Measurements from ENCODE around the gene FAIM.
A peak's percentile ranks its signal among the peaks of the same experiment; 100 is the strongest.
"Not testable (repeated sequence)": the region's sequence is repeated elsewhere in the genome, so short reads cannot be mapped to it uniquely, and the experiment has no call there.

The FAIM gene, protein sequence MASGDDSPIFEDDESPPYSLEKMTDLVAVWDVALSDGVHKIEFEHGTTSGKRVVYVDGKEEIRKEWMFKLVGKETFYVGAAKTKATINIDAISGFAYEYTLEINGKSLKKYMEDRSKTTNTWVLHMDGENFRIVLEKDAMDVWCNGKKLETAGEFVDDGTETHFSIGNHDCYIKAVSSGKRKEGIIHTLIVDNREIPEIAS

DNA sequence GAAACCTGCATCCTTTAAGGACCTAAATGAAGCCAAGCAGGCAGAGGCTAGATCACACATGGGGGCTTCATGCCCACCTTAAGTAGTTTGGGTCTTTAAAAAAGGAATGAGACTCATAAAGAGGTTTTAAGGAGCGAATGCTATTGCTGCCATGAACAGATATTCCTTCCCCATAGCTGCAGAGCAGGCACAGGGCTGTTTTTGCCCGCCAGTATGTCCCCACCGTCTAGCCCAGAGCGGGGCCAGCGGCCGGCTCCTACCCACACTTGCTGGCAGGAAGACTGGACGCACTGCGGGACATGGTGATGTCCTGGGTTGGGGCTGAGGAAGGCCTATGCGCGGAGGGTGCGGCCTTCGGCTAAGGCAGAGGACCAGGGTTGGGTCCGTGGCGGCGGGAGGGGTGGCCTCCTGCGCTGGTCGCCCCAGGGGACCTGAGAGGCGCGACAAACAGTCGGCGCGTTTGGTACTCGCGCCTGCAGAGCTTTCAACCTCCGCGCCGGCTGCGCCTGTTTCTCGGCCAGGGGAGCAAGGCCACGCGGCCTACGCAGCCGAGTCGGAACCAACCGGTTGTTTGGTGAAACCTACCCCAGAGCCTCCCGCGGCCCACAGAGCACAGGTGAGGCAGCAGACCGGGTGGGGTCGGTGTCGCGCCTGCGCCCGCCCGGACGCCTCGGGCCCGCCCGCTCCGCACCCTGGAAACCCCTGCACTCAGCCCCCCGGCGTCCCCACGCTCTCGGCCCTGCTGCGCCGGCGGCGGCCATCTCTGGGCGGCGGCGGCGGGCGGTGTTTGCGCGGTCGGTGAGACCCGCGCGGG lies at the start of gene FAIM:
FAIM (plus strand) TSS at position 450 of the 814 bp plus-strand sequence. CDS start 10,956 bp downstream, outside the sequence.
- DNase-seq (ENCODE audit: low read depth in 3 of 3, low spot score in 1 of 3): peak in 2 of 3 donors; percentile 38 to 48

DNA sequence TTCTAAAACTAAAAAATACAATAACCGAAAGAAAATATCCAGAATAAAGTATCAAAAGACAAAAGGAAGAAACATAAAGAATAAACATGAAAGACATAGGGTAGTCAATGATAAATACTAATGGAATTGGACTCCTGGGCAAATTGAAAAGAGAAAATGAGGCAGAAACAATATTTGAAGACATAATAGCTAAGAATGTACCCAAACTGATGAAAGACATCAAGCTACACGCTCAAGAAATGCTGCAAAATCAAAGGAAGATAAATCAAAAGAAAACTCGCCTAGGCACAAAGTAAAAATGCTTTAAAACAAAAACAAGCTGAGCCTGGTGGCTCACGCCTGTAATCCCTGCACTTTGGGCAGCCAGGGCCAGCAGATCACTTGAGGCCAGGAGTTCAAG lies 49.4 kb upstream of the FAIM start:
- no peak for DNase-seq (ENCODE audit: low read depth in 3 of 3, low spot score in 1 of 3)

DNA sequence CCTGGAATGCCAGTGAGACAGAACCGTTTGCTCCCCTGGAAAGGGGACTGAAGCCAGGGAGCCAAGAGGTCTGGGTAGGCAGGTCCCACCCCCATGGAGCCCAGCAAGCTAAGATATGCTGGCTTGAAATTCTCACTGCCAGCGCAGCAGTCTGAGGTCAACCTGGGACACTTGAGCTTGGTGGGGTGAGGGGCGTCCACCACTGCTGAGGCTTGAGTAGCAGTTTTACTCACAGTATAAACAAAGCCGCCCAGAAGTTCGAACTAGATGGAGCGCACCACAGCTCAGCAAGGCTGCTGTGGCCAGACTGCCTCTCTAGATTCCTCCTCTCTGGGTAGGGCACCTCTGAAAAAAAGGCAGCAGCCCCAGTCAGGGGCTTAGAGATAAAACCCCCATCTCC lies 48.1 kb upstream of the FAIM start:
- DNase-seq (ENCODE audit: low read depth in 3 of 3, low spot score in 1 of 3): no peak

DNA sequence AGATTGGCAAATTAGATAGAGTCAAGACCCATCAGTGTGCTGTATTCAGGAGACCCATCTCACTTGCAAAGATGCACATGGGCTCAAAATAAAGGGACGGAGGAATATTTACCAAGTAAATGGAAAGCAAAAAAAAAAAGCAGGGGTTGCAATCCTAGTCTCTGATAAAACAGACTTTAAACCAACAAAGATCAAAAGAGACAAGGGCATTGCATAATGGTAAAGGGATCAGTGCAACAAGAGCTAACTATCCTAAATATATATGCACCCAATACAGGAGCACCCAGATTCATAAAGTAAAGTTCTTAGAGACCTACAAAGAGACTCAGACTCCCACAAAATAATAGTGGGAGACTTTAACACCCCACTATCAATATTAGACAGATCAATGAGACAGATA lies 45.7 kb upstream of the FAIM start:
- DNase-seq (ENCODE audit: low read depth in 3 of 3, low spot score in 1 of 3): not testable (repeated sequence)

DNA sequence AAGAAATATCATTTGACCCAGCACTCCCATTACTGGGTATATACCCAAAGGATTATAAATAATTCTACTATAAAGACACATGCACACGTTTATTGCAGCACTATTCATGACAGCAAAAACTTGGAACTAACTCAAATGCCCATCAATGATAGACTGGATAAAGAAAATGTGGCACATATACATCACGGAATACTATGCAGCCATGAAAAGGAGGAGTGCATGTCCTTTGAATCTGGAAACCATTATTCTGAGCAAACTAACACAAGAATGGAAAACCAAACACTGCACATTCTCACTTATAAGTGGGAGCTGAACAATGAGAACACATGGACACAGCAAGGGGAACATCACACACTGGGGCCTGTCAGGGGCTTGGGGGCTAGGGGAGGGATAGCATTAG lies 42.3 kb upstream of the FAIM start:
- DNase-seq (ENCODE audit: low read depth in 3 of 3, low spot score in 1 of 3): not testable (repeated sequence)

DNA sequence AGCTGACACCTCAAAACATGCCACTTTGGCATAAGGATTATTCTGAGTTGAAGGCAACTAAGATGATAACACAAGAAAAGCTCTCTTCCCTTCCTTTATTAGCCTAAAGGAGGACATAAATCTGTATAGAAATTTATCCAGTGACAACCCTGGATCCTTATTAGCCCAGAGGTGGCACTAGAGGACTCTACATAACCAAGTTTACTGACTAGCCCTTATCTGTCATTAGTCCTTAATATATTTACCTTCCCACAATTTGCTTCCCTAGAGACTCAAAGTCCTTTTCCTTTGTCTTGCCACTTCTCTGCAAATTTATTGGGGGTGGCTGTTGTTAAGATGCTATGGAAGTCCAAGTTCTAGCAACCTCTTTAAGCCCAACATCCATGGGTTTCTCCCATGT lies 41.2 kb upstream of the FAIM start:
- DNase-seq (ENCODE audit: low read depth in 3 of 3, low spot score in 1 of 3): no peak

DNA sequence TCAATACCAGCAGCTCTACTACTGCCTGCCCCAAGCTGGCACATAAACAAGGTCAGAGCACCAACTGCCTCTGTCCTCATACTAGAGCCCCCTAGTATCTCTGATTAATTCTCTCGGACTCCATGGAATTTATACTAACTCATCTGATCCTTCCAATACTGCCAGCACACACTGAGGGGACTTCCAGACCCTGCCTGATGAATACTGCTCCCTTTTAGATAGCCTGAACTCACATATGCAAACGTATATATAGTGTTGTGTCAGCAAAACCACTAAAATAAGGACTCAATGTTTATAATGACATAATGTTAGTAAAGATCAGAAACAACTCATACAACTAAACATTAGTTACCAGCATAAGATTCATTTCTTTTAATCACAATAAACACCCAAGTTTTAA lies 39.5 kb upstream of the FAIM start:
- no peak for DNase-seq (ENCODE audit: low read depth in 3 of 3, low spot score in 1 of 3)

DNA sequence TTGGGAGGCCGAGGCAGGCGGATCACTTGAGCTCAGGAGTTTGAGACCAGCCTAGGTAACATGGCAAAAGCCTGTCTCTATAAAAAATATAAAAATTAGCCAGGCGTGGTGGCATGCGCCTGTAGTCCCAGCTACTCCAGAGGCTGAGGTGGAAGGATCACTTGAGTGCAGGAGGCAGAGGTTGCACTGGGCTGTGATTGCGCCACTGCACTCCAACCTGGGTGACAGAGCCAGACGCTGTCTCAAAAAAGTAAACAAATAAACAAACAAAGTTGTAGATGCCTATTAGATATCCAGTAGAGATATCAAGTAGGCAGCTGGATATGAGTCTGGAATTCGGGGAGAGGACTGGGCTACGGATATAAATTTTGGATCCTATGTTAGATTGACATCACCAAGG lies 38.9 kb upstream of the FAIM start:
- not testable (repeated sequence) for DNase-seq (ENCODE audit: low read depth in 3 of 3, low spot score in 1 of 3)

DNA sequence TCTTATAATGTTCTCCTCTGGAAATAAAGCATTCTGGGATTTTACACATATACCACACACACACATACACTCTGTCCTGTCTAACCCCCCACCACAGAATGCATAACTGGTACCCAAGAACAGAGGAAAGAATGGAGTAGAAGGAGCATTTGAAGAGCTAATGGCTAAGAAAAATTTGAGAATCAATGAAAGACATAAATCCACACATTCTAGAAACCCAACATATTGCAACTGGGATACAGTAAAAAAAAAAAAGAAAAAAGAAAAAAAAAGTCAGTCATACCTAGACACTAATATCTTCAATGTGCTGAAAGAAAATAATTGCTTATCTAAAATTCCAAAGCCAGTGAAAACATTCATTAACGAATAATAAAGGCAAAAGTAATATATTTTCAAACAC lies 35.4 kb upstream of the FAIM start:
- no peak for DNase-seq (ENCODE audit: low read depth in 3 of 3, low spot score in 1 of 3)

DNA sequence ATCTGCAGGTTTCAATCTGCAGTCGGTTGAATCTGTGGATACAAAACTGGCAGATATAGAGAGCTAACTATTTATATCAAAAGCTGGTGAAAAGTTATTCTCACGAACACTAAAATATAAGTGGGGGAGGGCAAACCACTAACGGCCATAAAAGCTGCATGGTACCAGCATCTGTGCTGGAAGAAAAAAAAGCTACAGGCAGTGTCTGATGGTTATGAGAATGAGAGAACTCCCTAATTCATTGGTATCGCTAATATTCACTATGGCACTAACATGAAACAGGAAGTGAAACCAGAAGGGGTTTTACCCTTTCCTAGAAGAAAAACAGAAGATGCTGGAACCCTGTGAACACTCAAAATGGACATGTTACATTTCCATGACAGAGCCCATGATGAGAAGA lies 30.4 kb upstream of the FAIM start:
- DNase-seq (ENCODE audit: low read depth in 3 of 3, low spot score in 1 of 3): no peak

DNA sequence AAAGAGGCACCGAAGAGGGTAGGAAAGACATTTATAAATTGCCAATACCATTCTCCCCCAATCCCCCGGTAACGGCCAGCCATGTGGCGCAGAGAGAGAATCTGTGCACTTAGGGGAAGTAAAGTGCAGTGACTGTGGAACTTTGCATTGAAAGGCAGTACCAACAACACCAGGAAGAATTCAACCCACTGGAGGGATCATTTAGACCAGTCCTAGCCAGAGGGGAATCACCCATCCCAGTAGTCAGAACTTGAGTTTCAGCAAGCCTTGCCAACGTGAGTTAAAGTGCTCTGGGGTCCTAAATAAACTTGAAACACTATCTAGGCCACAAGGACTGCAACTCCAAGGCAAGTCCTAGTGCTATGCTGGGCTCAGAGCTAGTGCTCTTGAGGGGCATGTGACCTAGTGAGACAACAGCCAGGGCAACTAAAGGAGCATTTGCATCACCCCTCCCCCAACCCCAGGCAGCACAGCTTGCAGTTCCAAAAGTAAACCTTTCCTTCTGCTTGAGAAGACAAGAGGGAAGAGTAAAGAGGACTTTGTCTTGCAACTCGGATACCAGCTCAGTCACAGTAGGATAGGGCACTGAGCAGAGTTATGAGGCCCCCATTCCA lies 29.5 kb upstream of the FAIM start:
- no peak for DNase-seq (ENCODE audit: low read depth in 3 of 3, low spot score in 1 of 3)

DNA sequence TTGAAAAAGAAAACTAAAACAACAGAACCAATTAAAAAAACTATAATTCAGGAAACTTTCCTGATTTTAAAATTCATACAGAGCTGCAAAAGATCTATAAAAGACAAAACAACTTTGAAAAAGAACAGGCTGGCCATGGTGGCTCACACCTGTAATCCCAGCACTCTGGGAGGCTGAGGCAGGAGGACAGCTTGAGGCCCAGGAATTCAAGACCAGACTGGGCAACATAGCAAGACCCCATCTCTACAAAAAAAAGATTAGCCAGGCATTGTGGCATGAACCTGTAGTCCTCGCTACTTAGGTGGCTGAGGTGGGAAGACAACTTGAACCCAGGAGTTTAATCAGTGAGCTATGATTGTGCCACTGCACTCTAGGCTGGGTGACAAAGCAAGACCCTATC lies 21.2 kb upstream of the FAIM start:
- no peak for DNase-seq (ENCODE audit: low read depth in 3 of 3, low spot score in 1 of 3)

DNA sequence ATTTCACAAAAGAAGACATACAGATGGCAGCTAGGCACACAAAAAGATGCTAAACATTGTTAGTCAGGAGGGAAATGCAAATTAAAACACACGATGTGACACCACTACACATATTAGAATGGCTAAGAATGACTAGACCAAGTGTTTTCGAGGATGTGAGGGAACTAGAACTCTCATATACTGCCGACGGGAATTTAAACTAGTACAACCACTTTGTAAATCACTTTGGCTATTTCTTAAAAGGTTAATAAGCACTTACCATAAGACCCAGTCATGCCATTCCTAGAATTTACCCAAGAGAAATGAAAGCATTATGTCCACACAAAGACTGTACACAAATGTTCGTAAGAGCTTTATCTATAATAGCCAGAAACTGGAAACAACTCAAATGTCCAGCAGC lies 20.1 kb upstream of the FAIM start:
- DNase-seq (ENCODE audit: low read depth in 3 of 3, low spot score in 1 of 3): no peak

DNA sequence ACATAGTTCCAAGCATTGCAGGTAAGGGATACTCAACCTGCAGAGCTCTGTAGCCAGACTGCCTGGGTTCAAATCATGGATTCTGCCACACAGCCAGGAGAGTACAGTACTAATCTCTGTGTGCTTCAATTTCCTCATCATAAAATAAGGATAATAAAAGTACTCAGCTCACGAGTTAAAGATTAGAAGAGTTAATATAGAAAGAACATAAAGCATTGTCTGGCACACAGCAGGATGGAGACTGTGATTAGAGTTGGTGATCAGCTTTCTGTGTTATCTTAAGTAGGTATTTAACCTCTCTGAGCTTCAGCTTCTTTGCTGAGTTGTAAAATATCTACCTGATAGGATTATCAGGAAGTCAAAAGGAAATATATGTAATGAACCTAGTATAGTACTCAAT lies 17.2 kb upstream of the FAIM start:
- DNase-seq (ENCODE audit: low read depth in 3 of 3, low spot score in 1 of 3): no peak

DNA sequence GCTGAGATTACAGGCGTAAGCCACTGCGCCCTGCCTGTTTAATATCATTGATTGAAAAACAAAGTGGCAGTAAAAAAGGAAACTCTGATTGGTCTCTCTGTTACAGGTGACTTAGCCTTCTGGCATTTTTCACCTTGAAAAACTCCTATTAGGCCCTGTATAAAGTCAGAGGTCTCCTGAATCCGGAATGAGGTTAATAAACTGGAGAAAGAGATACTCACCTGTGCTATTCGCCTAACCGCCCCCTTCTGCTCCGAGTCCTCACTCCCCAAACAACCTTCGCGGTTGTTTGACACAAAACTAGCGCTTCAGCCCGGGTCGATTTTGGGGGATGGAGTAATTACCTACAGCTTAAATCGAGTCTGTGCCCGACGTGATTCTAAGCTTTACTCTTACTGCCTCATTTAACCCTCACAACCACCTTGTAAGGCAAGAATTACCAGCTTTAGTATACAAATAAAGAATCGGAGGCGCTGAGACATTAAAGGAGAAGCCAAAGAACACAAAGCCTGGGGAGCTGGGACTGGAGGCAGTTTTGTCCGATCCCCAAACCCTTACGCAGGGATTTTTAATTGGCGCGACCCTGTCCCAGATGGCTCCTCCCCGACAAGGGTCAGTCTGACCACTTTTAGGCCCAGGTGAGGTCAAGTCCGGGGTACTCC lies 15.0 kb upstream of the FAIM start:
- DNase-seq (ENCODE audit: low read depth in 3 of 3, low spot score in 1 of 3): no peak

DNA sequence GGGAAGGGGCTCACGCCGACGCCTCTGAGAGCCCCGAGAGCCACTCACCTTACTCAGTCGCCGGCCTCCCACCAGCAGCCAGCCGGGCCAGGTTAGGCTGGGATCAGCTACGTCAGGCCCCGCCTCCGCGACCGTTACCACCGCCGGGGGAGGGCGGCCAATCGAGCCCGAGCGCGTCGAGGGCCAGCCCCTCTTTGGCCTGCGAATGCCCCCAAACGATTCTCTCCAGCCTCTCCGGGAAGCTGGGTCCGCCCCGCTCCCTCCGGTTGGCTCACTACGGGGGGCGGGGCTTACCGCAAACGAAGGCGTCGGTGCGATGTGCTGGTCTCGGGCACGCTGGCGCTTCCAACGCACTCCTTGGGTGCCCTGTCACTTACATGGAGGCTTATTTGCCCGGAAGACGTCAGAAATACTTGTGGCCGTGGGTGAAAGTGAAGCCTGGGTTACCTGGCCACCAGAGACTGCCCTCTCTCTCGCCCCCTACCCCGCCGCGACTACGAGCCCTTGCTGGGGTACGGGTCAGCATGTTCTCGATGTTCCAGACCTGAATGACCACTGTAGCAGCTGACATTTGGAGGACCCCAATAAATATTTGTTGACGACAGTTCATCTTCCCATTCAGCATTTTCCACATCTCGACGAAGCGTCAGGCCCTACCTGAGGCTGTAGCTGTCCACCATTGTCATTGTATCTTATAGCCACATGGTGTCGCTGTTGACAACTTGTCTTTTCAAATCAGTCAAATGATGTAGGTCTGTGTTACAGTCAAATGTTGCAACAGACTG lies 14.2 kb upstream of the FAIM start, which contains the start of gene CEP70:
CEP70 (minus strand) TSS at position 111 of the 785 bp plus-strand sequence. CDS start 21,333 bp downstream, outside the sequence.
- DNase-seq (ENCODE audit: low read depth in 3 of 3, low spot score in 1 of 3): peak; percentile 72

DNA sequence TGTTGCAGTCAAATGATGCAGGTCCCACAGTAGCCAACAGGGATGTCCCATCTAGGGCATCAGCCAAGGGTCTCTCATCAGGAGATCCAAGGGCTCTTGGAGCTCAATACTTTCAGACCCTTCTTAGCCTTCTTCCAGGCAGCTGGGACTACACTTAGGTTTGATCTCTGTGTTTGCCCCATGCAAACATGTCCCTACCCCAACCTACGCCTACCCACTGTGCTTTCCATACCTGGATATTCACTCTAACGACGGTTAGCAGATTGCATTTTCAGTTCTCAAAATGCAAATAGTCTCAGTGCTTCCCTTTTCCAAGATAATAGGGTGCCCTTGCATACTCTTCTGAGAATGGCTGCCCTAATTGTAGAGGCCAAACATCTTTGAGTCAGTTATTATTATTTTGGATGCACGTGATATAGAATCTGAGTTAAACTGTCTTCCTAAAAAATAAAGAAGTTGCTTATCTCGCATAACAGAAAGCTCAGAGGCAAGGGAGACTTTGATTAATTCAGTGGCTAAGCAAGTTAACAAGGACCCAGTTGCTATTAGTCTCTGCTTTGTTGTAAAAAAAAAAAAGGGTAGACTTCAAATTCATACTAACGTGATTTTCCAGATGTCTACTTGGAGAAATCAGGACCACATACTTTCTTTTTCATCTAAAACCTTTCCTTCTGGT lies 13.5 kb upstream of the FAIM start:
- no peak for DNase-seq (ENCODE audit: low read depth in 3 of 3, low spot score in 1 of 3)

DNA sequence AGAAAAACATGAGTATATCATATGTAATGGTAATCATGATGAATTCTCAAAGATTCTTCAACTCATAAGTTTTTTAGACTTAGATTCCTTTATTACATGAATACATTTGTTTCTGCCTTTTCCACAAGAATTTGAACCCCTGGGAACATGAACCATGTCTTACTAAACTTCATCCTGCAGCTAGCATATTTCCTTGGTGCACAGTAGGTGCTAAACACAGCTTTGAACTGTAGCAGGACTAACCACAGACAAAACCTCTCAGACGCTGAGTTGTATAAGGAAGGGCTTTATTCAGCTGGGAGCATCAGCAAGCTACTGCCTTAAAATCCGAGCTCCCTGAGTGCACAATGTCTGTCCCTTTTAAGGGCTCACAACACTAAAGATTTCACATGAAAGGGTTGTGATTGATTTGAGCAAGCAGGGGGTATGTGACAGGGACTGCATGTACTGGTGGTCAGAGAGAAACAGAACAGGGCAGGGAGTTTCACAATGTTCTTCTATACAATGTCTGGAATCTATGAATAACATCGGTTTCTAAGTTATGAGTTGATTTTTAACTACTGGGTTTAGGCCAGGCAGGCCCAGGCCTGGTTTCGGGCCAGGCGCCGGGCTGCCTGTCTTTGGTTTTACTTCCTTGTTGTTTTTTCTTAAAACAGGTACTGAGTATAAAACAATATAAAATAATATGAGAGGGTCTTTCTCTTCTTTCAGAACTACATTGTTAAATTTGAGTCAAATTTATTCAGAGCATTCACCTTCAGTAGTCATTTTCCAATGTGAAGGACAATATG lies 11.2 kb upstream of the FAIM start:
- DNase-seq (ENCODE audit: low read depth in 3 of 3, low spot score in 1 of 3): not testable (repeated sequence)

DNA sequence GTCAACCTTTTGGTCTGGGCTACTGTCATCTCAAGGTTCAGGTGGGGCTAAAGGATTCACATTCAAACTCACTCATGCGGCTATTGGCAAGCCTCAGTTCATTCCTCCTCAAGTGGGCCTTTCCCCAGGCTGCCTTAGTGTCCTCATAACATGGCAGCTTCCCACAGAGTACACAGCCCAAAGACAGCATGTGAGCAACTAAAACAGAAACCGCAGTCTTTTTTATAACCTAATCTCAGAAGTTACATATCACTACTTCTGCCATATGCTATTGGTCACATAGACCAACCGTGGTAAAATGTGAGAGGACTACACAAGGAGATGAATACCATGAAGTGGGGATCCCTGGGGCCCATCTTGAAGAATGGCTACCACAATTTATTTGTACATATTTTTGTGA lies 10.0 kb upstream of the FAIM start:
- DNase-seq (ENCODE audit: low read depth in 3 of 3, low spot score in 1 of 3): no peak
